ELF-1 (cell line): ENCODE measurements around the gene ALS2.
"Not testable (repeated sequence)": the region's sequence is repeated elsewhere in the genome, so short reads cannot be mapped to it uniquely, and the experiment has no call there.

ENCODE experiments used
- DNase-seq: peaks from one replicate; pipeline ENCODE4 v3.0.0-alpha.2; 2016; ENCODE audit warnings: low read depth, low spot score

ALS2 gene

DNA sequence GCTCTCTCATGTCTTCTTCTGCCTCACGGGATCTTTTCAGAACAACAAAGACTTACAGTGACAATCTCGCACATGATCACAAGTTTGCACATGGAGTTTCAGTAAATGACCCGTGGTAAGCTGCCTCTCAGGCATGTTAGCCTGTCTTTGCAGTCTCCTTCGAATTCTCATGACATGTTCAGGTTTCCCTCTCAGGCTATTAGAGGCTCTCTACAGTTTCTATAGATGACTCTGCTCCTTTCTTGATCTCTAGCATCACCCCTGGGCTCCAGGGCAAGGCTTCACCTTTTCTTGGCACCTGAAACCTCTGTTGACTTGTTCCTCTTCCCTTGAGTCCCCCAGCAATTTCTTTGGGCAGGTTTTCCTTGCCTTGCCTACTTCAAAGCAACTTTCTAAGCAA lies 105.3 kb downstream of the ALS2 start:
- DNase-seq = no peak

DNA sequence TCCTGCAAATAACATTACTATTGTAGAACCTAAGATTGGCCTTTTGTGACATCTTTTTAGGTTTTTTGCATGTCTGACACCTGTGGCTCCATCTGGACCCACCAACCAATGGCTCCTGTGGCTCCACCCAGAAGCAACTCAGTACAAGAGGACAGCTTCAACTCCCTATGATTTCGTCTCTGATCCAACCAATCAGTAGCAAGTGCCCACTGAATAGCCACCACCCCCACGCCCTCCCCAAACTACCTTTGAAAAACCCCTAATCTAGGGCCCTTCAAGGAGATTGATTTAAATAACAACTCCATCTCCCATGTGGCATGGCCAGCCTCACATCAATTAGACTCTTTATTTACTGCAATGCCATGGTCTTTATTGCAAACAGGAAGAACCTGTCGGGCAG lies 105.9 kb downstream of the ALS2 start:
- no peak for DNase-seq

DNA sequence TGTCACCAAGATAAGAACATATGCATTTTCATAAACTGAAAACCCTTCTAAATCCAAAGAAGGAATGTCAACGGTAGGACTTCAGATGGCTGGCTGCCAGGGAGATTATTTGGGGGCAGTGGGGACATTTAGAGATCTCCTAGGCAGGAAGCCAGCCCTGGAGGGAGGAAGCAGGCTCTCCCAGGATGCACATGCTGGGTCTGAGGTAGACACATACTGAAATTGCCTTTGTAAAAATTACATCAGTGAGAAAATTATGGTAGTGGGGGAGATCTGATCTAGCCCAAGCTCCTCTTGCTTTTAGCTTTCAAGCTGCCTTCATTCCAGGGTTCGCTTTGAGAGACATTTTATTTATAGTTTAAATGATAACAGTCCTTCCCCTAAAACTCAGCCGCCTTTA lies 106.4 kb downstream of the ALS2 start:
- DNase-seq = no peak

DNA sequence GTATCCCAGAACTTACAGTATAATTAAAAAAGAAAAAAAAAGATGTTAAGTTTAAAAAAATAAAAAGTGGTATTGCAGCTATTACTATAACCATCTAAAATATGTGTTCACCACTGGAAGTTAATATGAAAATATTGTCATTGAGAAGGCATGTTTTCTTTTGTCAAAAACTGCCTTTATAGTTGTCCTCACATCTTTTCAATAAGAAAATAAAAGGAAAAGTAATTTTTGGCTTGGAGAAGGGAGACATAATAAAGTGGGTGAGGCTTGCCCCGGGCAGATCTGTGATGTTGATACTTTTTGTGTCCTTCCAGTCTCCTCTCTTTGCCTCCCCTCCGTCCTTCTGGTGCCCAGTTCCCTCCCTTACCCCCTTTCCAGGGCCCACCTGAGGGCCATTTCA lies 107.2 kb downstream of the ALS2 start:
- no peak for DNase-seq

DNA sequence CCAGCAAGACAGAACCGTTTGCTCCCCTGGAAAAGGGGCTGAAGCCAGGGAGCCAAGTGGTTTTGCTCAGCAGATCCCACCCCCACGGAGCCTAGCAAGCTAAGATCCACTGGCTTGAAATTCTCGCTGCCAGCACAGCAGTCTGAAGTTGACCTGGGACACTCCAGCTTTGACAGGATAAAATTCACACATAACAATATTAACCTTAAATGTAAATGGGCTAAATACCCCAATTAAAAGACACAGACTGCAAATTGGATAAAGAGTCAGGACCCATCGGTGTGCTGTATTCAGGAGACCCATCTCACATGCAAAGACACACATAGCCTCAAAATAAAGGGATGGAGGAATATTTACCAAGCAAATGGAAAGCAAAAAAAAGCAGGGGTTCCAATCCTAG lies 109.5 kb downstream of the ALS2 start:
- not testable (repeated sequence) for DNase-seq

DNA sequence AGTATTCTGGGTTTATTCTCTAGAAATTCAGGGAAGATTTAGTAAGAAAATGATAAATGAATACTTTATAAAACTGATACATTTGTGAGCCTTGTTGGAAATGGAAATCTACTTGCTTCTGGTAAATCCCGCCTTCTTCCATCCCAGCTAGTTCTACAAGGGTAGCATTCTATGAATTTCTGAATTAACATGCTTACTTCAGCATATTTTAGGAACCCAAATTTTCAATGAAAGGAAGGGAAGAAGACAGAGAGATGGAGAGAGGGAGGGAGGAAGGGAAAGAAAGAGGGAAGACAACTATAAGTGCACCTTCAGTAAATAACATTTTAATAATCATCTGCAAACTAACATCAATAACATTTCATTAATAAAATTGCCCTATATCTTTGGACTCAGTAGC lies 110.9 kb downstream of the ALS2 start:
- no peak for DNase-seq

DNA sequence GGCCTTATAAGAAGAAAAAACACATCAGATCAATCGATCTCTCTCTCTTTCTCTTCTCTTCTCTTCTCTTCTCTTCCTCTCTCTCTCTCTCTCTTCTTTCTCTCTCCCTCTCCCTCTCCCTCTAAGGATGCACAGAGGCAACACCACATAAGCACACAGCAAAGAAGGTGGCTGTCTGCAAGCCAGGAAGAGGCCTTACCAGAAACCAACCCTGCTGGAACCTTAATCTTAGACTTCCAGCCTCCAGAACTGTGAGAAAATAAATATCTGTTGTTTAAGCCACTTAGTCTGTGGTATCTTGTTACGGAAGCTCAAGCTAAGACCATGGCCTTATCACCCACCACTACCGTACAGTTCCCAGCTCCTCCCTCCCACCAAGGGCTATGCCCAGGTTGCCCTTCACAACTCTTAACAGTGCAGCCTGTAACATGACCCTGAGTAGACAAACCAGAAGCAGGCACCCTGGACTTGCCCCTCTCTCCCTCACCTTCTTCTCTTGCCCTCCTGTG lies 112.3 kb downstream of the ALS2 start:
- DNase-seq = no peak

DNA sequence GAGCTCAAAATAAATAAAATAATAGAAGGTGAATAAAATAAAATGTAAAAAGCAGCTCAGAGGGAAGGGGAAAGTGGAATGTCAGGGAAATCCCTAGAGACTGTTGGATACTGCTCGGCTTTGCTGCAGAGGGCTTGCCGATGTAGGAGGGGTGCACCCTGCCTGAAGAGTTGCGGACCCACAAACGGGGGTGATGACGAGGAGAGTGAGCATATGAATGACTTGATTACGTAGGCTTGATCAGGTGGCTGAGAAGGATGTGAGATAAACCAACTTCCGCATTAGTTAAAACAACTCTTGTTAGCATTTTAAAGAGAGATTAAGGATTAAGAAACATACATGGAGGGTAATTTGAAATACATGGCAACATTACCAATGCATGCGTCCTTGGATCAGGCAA lies 116.4 kb downstream of the ALS2 start:
- DNase-seq = no peak

DNA sequence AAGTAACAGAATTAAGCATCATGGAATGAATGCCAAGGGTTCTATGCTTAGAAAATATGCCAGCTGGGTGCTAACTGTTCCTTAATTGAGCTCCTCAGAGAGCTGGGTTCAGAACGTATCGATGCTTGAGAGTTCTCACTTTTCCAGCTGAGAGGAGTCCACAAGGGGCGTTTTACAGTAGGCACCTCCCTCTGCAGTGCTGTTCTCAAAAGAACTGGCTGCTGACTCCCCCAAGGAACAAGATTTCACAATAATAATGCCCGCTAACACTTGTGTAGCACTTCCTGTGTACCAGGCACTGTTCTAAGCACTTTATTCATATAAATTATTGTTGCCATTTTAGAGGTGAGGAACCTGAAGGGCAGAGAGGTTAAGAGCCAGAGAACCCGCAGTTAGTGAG lies 119.4 kb downstream of the ALS2 start:
- no peak for DNase-seq

DNA sequence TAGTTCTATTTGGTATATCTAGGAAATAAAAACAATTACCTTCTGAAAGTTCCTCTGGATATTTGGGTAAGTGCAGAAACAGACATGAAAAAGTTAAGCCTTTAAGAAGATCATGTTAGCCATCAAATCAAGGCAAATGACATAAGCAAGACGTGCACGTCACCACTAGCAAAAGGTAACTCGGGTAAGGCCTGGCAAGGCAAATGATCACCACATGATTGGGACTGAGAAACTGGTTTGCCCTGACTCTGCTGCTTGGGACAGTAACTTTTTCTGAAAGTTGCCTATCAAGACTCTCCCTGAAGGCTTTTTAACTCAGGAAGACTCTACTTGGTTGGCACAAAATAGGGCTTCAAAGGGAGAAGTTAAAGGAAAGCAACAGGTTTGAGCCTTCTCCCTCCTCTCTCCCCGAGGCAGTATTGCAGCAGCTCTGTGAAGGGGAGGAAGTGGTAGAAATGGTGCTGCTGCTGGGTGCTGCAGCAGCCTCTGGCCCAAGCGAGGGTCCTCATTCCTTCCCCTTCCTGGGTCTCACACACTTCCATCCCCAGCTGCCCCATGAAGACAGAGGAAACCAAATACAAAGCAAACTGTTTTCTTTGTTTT lies 120.3 kb downstream of the ALS2 start:
- peak; percentile 64 for DNase-seq

DNA sequence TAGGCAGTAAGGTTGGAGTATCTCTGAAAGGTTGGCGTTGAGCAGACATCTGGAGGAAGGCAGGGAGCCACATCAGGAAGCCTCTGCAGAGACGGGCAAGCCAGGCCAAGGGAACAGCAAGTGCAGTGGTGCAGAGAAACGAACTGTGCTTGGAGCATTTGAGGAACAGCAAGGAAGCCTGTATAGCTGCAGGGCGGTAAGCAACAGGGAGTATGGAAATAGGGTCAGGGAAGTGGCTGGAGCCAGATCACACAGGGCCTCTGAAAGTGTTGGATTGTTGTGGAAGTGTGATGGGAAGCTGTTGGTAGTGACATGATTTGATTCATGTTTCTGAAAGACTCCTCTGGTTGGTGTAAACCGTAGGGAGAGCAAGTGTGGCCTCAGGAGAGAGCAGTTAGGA lies 124.0 kb downstream of the ALS2 start:
- DNase-seq = peak; percentile 48

DNA sequence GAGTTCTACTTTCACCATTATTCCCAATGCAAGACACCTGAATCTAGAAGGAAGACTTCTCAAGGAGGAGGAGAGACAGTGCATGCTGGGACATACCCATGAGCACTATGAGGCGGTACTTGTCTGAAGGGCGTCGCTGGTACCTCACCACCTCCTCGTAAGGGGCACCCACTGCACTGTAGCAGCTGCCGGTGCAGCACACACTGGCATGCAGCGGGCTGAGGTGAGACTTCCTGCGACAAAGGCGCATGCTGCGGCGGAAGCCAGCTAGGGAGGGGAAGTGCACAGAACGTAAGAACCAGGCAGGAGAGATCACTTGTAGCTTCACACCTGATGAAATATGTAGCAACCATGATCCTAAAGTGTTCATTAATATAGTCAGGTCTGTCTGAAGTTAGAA lies 124.6 kb downstream of the ALS2 start:
- no peak for DNase-seq

DNA sequence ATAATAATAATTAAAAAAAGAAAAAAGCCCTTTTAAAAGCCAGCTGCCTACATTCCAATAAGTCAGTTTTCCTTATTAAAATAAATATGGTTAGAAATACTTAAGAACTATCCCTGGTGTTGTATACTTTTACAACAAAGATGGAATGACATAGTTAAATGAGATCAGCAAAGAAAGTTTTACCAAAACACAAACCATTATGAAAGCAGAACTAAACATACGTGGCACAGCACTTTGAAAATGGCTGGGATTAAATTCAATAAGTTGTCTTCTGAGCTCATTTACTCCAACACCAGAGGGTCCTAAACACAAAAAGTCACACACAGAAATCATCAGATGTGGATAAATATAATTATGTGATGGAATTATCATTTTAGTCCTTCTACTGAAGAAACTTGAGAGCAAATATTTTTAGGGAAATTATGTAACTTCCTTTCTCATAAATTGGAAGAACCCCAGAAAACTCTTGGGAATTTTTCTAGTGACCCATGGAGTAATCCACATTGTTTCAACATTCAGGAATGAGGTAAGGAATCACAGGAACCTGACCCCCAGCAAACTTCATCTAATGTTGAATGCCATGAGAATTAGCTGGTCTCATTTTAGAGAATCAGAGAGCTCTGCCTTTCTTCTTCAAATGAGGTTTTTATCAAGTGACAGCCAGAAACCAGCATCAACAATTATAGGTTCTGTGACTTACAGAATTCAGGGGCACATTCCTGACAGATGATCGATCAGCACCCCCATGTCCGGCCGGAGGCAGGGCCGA lies 125.9 kb downstream of the ALS2 start:
- no peak for DNase-seq

DNA sequence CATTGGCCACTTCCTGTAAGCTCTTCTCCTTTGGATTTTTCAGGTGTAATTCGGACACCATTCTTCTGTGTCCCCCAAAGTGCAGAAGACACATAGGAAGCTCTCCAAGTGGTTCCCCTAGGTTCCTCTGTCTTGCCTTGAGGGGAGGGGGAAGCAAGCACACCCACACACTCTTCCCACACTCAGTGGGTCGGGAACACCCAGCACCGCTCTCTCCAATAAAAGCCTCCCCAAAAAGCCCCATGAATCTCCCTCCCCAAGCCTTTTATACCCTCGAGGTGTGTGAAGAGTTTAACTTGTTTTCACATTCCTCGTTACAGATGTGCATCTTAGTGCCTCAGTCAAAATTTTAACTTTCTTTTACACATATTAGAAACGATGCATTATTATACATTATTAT lies 127.5 kb downstream of the ALS2 start:
- no peak for DNase-seq
